Fibroblast of lung (primary cell): ENCODE results near the gene UCK2.

Experiments used
- EZH2 ChIP-seq: IDR thresholded peaks from 2 replicates; pipeline ENCODE4 v1.5.1; 2012; ENCODE audit warnings: low read length, control low read depth, mild to moderate bottlenecking; ENCODE audit errors: missing control alignments
- TF ChIP-seq, protein P1 (sequence below), 2 donors: IDR thresholded peaks in 1 of 2; conservative IDR thresholded peaks in 1 of 2; 1 replicate in 1 of 2; 2 replicates in 1 of 2; pipeline ENCODE4 v1.5.1; 2011 to 2012; ENCODE audit warnings: low read length in 2 of 2, control low read depth in 1 of 2, inconsistent platforms in 1 of 2, low read depth in 1 of 2, mild to moderate bottlenecking in 1 of 2

DNA sequence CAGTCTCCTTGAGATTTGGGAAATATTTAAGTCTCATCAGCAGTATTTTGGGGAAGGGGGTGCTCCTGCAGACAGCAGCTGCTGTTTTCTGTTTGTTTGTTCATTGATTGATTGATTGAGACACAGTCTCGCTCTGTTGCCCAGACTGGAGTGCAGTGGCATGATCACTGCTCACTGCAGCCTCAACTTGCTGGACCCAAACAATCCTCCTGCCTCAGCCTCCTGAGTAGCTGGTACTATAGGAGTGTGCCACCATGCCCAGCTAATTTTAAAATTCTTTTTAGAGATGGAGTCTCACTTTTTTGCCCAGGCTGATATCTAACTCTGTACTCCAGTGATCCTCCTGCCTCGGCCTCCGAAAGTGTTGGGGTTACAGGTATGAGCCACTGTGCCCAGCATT lies 18.2 kb downstream of the UCK2 start:
- TF ChIP-seq, protein P1, sequence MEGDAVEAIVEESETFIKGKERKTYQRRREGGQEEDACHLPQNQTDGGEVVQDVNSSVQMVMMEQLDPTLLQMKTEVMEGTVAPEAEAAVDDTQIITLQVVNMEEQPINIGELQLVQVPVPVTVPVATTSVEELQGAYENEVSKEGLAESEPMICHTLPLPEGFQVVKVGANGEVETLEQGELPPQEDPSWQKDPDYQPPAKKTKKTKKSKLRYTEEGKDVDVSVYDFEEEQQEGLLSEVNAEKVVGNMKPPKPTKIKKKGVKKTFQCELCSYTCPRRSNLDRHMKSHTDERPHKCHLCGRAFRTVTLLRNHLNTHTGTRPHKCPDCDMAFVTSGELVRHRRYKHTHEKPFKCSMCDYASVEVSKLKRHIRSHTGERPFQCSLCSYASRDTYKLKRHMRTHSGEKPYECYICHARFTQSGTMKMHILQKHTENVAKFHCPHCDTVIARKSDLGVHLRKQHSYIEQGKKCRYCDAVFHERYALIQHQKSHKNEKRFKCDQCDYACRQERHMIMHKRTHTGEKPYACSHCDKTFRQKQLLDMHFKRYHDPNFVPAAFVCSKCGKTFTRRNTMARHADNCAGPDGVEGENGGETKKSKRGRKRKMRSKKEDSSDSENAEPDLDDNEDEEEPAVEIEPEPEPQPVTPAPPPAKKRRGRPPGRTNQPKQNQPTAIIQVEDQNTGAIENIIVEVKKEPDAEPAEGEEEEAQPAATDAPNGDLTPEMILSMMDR (conservative IDR thresholded peaks at IDR 0.05 in 1 of 2, IDR thresholded peaks at IDR 0.05 in 1 of 2; ENCODE audit: low read depth in 1 of 2, low read length in 2 of 2): no peak
- TF ChIP-seq EZH2: no peak
